HG03280 (cell line): Measurements from ENCODE around the gene MAP4K2.

Experiments
- ATAC-seq: cut with Tn5 transposase; IDR thresholded peaks from one replicate; pipeline ENCODE4 v1.9.1; 2021; ENCODE audit warnings: mild to moderate bottlenecking, moderate library complexity; ENCODE audit not compliant: unreplicated experiment

MAP4K2 gene

GRCh38 chr11:64742889-64743590, 60.0 kb downstream of the MAP4K2 start:
- ATAC-seq, result no peak

DNA sequence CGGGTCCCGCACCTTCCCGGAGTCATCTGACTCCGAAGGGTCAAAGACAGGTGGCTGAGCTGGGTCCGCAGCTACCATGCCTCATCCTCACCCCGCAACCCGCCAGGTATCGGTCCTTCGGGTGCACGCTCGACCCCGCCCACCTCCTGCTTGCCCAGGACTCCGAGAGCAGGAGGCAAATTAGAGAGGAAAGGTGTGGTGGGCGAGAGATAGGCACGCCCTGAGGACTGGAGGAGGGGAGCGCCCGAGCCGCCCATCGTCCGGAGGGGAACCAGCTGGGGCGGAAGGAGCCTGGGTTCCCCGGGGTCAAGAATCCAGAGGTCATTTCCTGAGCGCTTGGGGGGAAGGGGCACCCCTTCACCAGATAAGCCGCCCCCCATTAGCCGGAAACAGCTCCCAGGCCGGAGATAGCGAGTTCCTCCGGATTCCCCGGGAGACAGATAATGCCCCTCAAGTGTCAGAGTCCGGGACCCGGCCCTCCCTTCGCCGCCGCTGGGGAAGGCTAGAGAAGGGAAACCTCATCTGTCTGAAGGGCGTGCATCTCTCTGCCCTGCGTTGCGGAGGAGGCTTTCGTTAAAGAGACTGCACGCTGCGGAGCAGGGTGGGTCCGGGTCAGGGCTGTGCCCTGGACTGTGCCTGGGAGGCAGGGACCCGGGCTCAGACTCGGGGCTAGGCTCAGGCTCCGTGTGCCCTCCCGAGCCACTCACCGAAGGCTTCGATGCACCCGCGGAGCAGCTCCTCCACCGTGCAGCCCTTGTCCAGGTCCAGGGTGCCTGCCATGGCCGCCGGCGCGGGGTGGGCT, 60.7 kb downstream of the MAP4K2 start:
- no peak for ATAC-seq

DNA sequence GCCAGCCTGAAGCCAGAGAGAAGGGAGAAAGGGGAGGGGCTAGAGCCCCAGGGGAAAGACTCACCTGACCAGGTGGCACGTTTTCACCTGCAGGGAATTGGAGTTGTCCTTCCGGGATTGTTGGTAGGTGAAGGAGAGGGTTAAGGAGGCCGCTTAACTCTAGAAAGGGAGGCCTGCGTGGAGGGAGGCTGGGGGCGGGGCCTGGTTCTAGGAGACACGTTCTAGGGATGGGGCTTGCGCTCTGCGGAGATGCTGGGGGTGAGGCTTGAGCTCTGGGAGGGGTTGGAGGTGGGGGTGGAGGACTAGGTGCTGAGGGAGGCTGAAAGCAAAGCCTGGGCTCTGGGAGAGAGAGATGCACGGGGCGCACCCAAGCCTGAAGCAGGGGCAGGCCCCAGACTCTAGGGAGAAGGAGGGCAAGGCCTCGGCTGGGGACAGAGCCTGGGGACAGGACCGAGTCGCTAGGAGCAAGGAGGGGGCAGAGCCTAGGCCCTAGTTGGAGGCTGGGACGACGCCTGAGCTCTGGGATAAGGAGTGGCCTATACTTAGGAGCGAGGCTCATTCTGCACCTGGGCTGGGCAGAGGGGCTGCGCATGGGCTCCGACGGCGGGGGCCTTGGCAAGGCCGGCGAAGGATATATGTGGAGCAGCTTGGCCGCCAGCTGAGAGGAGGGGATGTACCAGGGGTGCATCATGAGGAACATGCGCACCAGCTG, 61.5 kb downstream of the MAP4K2 start:
- no peak for ATAC-seq

DNA sequence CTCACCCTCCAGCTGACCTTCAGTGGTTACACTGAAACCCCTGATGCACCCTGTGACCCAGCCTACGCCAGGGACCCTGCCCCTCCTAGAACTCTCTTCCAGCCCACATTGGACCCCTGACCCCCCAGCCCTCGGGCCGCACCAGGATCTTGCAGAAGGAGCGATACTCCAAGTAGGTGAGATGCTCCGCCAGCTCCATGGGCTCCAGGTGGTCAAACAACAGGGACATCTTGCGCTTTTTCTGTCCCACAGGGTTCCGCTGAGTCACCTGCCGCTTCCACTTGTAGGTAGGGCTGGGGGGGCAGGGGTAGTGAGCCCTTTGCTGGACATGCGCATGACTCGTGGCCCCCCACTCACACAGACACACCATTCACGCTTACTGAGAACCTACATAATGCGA, 63.1 kb downstream of the MAP4K2 start:
- ATAC-seq, result no peak

DNA sequence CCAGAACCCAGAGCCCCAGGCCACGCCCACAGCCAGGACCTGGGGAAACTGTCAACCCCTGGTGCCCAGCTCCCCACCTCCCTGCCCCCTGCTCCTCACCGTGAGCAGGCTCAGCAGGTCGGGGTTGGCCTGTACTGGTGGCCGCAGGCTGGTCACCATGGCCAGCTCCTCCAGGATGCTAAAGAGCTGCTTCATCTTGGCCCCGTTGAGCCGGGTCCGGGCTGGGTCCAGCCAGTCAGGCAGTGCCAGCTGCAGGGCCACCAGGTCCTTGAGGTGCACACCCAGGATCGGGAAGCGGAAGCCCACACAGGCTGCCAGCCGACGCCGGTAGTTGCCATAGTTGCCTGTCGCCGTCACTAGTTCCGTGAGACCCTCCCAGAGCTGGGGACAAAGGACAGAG, 66.4 kb downstream of the MAP4K2 start:
- ATAC-seq, result no peak

DNA sequence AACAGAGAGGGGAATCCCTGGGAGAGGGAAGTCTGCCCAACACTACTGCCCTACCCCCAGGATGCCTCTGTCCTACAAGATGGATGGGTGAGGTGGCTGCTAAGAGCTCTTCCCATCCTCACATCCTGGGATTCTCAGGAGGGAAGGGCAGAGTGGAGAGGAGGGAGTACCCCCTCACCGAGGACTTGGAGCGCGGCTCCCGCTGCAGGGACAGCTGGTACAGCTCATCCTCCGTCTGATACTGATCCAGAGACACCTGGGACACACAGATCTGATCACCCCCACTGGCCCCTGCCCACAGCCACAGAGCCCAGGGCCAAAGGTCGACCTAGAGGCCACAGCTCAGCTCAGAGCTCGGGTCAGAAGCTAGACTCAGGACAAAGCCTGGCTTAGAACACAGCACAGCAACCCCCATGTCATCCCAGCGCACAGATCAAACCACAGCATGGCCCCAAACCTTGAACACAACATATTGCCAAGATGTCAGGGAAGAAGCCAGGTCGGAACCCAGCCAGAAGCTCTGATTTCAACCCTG, 67.2 kb downstream of the MAP4K2 start:
- no peak for ATAC-seq
